ENCODE data around the gene DNER. TPM values are rescaled to one million over a fixed set of nuclear protein-coding genes. Genes with fewer than 3 reads are reported as not detected.

DNER gene
- total and polyA plus RNA-seq, 12 donors = 49.2 to 309 (median 155) TPM

DNA sequence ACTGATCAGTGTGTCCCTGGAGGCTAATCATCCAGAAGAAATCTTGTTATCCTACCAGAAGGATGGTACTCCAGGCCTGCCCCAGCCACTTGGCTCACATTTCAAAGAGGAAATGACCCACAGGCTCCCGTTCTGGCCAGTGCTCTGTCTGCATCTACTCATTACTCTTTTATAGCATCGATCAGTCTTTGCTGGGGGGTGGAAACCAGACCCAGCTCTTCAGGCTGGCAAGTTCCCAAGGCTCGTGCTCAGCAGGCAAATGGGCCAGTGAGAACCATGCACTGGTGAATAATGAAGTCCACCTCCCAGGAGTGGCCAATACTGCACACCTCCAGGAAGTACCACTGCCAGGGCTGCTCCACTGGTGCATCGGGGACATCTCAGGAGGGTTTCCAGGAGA lies 38.8 kb downstream of the DNER start:
- Histone ChIP-seq H3K36me3 (replicated peaks in 1 of 2) (no peaks in the 10 kb centered on the region), H3K4me3 (no peak overlapping the region), H3K9me3 (replicated peaks in 1 of 3) (no peaks in the 10 kb centered on the region), H3K4me1 (replicated peaks in 1 of 2) (peaks cover 5 to 9% of the 10 kb centered on the region in 2 donors), H3K27me3 (no peaks in the 10 kb centered on the region), H3K27ac (peak overlapping the region in 2 of 5 donors; percentile 69 to 71)
- WGBS, 4 donors = 37 to 44% (median 42%) methylated on average over 3 to 4 of the region's 4 CpGs
- peak in 4 of 7 donors; percentile 26 to 72 (median 50) for DNase-seq
- TF ChIP-seq, protein P1, sequence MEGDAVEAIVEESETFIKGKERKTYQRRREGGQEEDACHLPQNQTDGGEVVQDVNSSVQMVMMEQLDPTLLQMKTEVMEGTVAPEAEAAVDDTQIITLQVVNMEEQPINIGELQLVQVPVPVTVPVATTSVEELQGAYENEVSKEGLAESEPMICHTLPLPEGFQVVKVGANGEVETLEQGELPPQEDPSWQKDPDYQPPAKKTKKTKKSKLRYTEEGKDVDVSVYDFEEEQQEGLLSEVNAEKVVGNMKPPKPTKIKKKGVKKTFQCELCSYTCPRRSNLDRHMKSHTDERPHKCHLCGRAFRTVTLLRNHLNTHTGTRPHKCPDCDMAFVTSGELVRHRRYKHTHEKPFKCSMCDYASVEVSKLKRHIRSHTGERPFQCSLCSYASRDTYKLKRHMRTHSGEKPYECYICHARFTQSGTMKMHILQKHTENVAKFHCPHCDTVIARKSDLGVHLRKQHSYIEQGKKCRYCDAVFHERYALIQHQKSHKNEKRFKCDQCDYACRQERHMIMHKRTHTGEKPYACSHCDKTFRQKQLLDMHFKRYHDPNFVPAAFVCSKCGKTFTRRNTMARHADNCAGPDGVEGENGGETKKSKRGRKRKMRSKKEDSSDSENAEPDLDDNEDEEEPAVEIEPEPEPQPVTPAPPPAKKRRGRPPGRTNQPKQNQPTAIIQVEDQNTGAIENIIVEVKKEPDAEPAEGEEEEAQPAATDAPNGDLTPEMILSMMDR (IDR thresholded peaks at IDR 0.05) = no peak
- TF ChIP-seq POLR2A (IDR thresholded peaks at IDR 0.05) = no peak
- intact Hi-C loops (cut with DNase I) = no loop called here

DNA sequence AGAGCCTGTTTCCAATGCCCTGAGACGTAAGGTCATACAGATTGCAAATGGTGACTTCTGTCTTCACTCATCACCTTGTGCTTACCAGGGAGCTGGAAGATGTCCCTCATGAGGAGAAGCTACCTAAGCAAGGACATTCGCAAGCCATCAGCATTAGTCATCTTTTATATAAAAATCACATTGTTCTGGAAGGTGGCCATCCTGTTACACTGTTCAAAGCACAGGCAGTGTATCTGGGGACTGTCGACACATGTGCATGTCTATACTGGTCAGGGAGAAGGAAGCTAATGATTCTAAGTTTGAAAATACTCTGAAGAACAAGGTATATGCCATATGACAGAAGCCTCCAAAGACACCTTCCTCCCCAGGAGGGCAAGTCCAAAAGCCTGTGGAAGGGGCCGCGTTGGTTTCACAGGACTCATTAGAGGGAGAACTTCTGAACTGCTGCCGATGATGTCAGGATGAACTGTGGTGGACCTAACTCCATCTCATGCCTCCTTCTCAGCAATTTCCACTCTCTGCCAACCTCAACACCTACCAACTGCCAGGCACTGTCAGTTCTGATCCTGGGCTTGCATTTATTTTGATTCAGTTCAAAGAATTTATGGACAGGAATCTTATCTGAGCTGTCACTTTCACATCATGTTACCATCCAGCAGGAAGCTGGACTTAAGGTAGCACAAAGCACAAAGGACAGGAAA lies 39.4 kb downstream of the DNER start:
- Histone ChIP-seq H3K27ac (peak overlapping the region in 3 of 5 donors; percentile 2 to 71 (median 69)), H3K27me3 (no peaks in the 10 kb centered on the region), H3K4me1 (replicated peaks in 1 of 2) (peaks cover 5 to 9% of the 10 kb centered on the region in 2 donors), H3K36me3 (replicated peaks in 1 of 2) (no peaks in the 10 kb centered on the region), H3K4me3 (no peak overlapping the region), H3K9me3 (replicated peaks in 1 of 3) (no peaks in the 10 kb centered on the region)
- intact Hi-C loops (cut with DNase I) = no loop called here
- peak in 6 of 7 donors; percentile 50 to 63 (median 56) for DNase-seq
- 65 to 77% (median 73%) methylated on average over 6 of the region's 6 CpGs for WGBS, 4 donors
- TF ChIP-seq, protein P1 (IDR thresholded peaks at IDR 0.05) = no peak
- peak in 1 of 2 donors; percentile 26 for TF ChIP-seq POLR2A (IDR thresholded peaks at IDR 0.05)

DNA sequence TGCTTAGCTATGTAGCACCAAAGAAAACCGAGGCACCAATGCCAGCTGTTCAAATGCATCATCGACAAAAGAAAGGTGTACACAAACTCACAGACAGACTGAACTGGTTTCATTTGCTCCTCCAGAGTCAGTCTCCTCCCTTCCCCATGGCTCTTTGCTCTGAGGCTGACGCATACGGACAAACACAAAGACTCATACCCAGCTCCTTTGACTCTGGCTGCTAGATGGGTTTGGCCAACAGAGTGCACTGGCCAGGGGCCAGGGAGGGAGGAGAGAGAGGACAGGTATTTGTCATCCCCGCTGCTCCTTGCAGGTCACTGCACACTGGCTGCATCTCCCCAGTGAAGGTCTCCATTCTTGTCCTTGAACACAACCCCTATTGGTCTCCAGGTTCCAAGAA lies 40.7 kb downstream of the DNER start:
- H3K9me3 ChIP-seq (replicated peaks in 1 of 3) = no peaks in the 10 kb centered on the region
- H3K4me3 ChIP-seq = no peak overlapping the region
- intact Hi-C loops (cut with DNase I) = no loop called here
- WGBS, 4 donors = 84 to 93% (median 92%) methylated on average over 5 of the region's 5 CpGs
- peaks cover 5 to 9% of the 10 kb centered on the region in 2 donors for H3K4me1 ChIP-seq (replicated peaks in 1 of 2)
- peak in 2 of 7 donors; percentile 88 for DNase-seq
- no peaks in the 10 kb centered on the region for H3K36me3 ChIP-seq (replicated peaks in 1 of 2)
- H3K27ac ChIP-seq = peak overlapping the region in 2 of 5 donors; percentile 39 to 69
- TF ChIP-seq, protein P1 (IDR thresholded peaks at IDR 0.05) = no peak
- peak in 1 of 2 donors; percentile 56 for TF ChIP-seq POLR2A (IDR thresholded peaks at IDR 0.05)
- H3K27me3 ChIP-seq = no peaks in the 10 kb centered on the region

DNA sequence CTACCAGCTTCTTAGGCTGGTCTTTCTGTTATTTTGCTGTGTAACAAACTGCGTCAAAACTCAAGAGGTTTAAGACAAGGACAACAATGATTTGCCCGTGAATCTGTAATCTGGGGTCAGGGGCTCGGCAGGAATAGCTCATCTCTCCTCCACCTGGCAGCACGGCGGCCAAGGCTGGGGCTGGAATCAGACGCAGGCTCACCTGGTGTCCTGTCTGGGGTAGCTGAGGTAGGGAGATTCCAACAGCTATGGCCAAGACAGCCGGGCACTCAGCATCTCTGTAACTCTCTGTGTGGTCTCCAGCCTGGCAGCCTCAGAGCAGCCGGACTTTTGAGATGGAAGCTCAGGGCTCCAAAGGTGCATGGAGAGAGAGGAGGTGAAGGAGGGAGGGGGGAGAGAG lies 42.3 kb downstream of the DNER start:
- H3K4me3 ChIP-seq = no peak overlapping the region

More for the DNA sequence above, 42.3 kb downstream of the DNER start:
- DNase-seq = no peak
- WGBS, 4 donors = 68 to 84% (median 79%) methylated on average over 6 to 8 of the region's 8 CpGs
- H3K4me1 ChIP-seq (replicated peaks in 1 of 2) = peaks cover 5 to 11% of the 10 kb centered on the region in 2 donors
- H3K9me3 ChIP-seq (replicated peaks in 1 of 3) = no peaks in the 10 kb centered on the region
- no peaks in the 10 kb centered on the region for H3K36me3 ChIP-seq (replicated peaks in 1 of 2)
- no peaks in the 10 kb centered on the region for H3K27me3 ChIP-seq
- TF ChIP-seq, protein P1 (IDR thresholded peaks at IDR 0.05) = no peak
- no peak for TF ChIP-seq POLR2A (IDR thresholded peaks at IDR 0.05)
- no peak overlapping the region for H3K27ac ChIP-seq
- intact Hi-C loops (cut with DNase I) = no loop called here
